ENCODE data around the gene SLC4A5. TPM values are rescaled to one million over a fixed set of nuclear protein-coding genes. Genes with fewer than 3 reads are reported as not detected.

SLC4A5 gene
- total RNA-seq, 1 donor from 2014 or later: 4.1 TPM

- no peak overlapping the region for H3K4me3 Mint-ChIP-seq (ENCODE audit: low read depth)
- no peak overlapping the region for H3K27ac Mint-ChIP-seq
- H3K9me3 Mint-ChIP-seq (ENCODE audit: low read depth): no peaks in the 10 kb centered on the region
- H3K36me3 Mint-ChIP-seq (ENCODE audit: insufficient read depth): no peaks in the 10 kb centered on the region
- no peaks in the 10 kb centered on the region for H3K27me3 Mint-ChIP-seq
- DNase-seq (ENCODE audit: low spot score, unreplicated experiment): no peak
- TF ChIP-seq, protein P1, sequence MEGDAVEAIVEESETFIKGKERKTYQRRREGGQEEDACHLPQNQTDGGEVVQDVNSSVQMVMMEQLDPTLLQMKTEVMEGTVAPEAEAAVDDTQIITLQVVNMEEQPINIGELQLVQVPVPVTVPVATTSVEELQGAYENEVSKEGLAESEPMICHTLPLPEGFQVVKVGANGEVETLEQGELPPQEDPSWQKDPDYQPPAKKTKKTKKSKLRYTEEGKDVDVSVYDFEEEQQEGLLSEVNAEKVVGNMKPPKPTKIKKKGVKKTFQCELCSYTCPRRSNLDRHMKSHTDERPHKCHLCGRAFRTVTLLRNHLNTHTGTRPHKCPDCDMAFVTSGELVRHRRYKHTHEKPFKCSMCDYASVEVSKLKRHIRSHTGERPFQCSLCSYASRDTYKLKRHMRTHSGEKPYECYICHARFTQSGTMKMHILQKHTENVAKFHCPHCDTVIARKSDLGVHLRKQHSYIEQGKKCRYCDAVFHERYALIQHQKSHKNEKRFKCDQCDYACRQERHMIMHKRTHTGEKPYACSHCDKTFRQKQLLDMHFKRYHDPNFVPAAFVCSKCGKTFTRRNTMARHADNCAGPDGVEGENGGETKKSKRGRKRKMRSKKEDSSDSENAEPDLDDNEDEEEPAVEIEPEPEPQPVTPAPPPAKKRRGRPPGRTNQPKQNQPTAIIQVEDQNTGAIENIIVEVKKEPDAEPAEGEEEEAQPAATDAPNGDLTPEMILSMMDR (IDR thresholded peaks at IDR 0.05; ENCODE audit: unreplicated experiment): no peak
- H3K4me1 Mint-ChIP-seq (ENCODE audit: low read depth): peaks cover 5% of the 10 kb centered on the region
These were observed 47.4 kb upstream of the SLC4A5 start for GRCh38 chr2:74390606-74391005.

DNA sequence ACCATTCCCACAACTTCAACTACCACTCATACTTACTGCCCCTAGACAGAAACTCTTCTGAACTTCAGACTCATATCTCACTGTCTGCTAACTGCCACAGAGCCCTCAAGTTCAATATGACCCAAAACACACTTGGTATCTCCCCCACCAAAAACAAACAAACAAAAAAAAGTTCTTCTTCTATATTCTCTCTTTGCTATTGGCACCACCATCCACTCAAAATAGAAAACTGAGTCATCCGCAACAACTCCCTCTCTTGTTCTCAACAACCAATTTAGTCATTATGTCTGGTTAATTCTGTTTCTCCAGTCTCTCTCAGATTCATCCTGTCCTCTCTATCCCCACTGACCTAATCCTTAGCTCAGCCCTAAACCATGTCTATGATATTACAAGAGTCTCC lies 44.1 kb upstream of the SLC4A5 start:
- no peaks in the 10 kb centered on the region for H3K27me3 Mint-ChIP-seq
- H3K27ac Mint-ChIP-seq: no peak overlapping the region
- TF ChIP-seq, protein P1 (IDR thresholded peaks at IDR 0.05; ENCODE audit: unreplicated experiment): no peak
- peaks cover 5% of the 10 kb centered on the region for H3K4me1 Mint-ChIP-seq (ENCODE audit: low read depth)
- H3K9me3 Mint-ChIP-seq (ENCODE audit: low read depth): no peaks in the 10 kb centered on the region
- DNase-seq (ENCODE audit: low spot score, unreplicated experiment): no peak
- H3K36me3 Mint-ChIP-seq (ENCODE audit: insufficient read depth): no peaks in the 10 kb centered on the region
- no peak overlapping the region for H3K4me3 Mint-ChIP-seq (ENCODE audit: low read depth)

- H3K4me1 Mint-ChIP-seq (ENCODE audit: low read depth): peaks cover 4% of the 10 kb centered on the region
- H3K27ac Mint-ChIP-seq: no peak overlapping the region
- no peaks in the 10 kb centered on the region for H3K9me3 Mint-ChIP-seq (ENCODE audit: low read depth)
- H3K27me3 Mint-ChIP-seq: no peaks in the 10 kb centered on the region
- TF ChIP-seq, protein P1 (IDR thresholded peaks at IDR 0.05; ENCODE audit: unreplicated experiment): no peak
- no peak overlapping the region for H3K4me3 Mint-ChIP-seq (ENCODE audit: low read depth)
- DNase-seq (ENCODE audit: low spot score, unreplicated experiment): no peak
- no peaks in the 10 kb centered on the region for H3K36me3 Mint-ChIP-seq (ENCODE audit: insufficient read depth)
These were observed 42.2 kb upstream of the SLC4A5 start for GRCh38 chr2:74385396-74385795.

- H3K4me1 Mint-ChIP-seq (ENCODE audit: low read depth): peaks cover 11% of the 10 kb centered on the region
- no peaks in the 10 kb centered on the region for H3K36me3 Mint-ChIP-seq (ENCODE audit: insufficient read depth)
- H3K27ac Mint-ChIP-seq: no peak overlapping the region
- H3K9me3 Mint-ChIP-seq (ENCODE audit: low read depth): no peaks in the 10 kb centered on the region
- no peaks in the 10 kb centered on the region for H3K27me3 Mint-ChIP-seq
- TF ChIP-seq, protein P1 (IDR thresholded peaks at IDR 0.05; ENCODE audit: unreplicated experiment): no peak
- no peak for DNase-seq (ENCODE audit: low spot score, unreplicated experiment)
- H3K4me3 Mint-ChIP-seq (ENCODE audit: low read depth): no peak overlapping the region
These were observed 40.8 kb upstream of the SLC4A5 start for GRCh38 chr2:74384051-74384450.

GRCh38 chr2:74383254-74383653 lies 40.0 kb upstream of the SLC4A5 start:
- H3K9me3 Mint-ChIP-seq (ENCODE audit: low read depth): no peaks in the 10 kb centered on the region
- H3K4me1 Mint-ChIP-seq (ENCODE audit: low read depth): peaks cover 11% of the 10 kb centered on the region
- no peak for DNase-seq (ENCODE audit: low spot score, unreplicated experiment)
- no peak overlapping the region for H3K4me3 Mint-ChIP-seq (ENCODE audit: low read depth)
- no peaks in the 10 kb centered on the region for H3K27me3 Mint-ChIP-seq
- no peaks in the 10 kb centered on the region for H3K36me3 Mint-ChIP-seq (ENCODE audit: insufficient read depth)
- no peak overlapping the region for H3K27ac Mint-ChIP-seq
- TF ChIP-seq, protein P1 (IDR thresholded peaks at IDR 0.05; ENCODE audit: unreplicated experiment): no peak
